HepG2 (cell line): ENCODE results near the gene LEAP2. TPM values are rescaled to one million over a fixed set of nuclear protein-coding genes. Genes with fewer than 3 reads are reported as not detected.

Experiments
- ATAC-seq: fragments of 200-7000 bp; cut with Tn5 transposase; 3 replicates; pipeline ENCODE4 v1.9.1; 2020; ENCODE audit warnings: mild to moderate bottlenecking, moderate library complexity
- BruUV-seq: library from RNA; stranded (reverse); fragments of 400-500 nt; replicated peaks from 2 replicates; lab custom pipeline; 2021; lab: Mats Ljungman, UMichigan
- CTCF ChIA-PET: fragments of 300-600 bp; formaldehyde crosslinking; extraction: SDS; loops from one replicate; lab custom pipeline; 2021; ENCODE audit warnings: low total read pairs, inconsistent platforms, low intra/inter-chr PET ratio; lab: Yijun Ruan, JAX
- POLR2A ChIA-PET: fragments of 350-600 bp; sonication (Branson Sonifier 250); formaldehyde crosslinking; loops from one replicate; lab custom pipeline; 2020; ENCODE audit warnings: antibody characterized with exemption, inconsistent platforms; lab: Yijun Ruan, JAX
- DNase-seq: peaks from one replicate; pipeline ENCODE4 v3.0.0-alpha.2; 2015; ENCODE audit warnings: low spot score
- FAIRE-seq: peaks from 3 replicates; lab custom pipeline; 2011; peaks lifted over from hg19 to GRCh38; lab: Jason Lieb, UNC
- H2AFZ ChIP-seq: one replicate; pipeline ENCODE4 v1.6.1; 2011; ENCODE audit warnings: low read length, inconsistent platforms
- H3K27ac ChIP-seq: fragments of 300-600 bp; 3 replicates; pipeline ENCODE4 v1.8.0; 2011; ENCODE audit warnings: mixed run types, mild to moderate bottlenecking, mixed read lengths, low read length, inconsistent platforms; ENCODE audit not compliant: insufficient read depth; ENCODE audit errors: extremely low read length
- H3K27me3 ChIP-seq, 2 experiments: fragments of 200-600 bp in 1 of 2; 2 replicates in 1 of 2; 3 replicates in 1 of 2; pipeline versions ENCODE4 v1.6.0 to v1.8.0; 2011; ENCODE audit warnings: low read length in 2 of 2, mild to moderate bottlenecking in 2 of 2, moderate library complexity in 2 of 2, inconsistent platforms in 1 of 2; ENCODE audit not compliant: insufficient read depth in 2 of 2, control insufficient read depth in 1 of 2
- H3K36me3 ChIP-seq, 2 experiments: fragments of 200-600 bp in 1 of 2; replicated peaks in 1 of 2; 2 replicates in 1 of 2; 3 replicates in 1 of 2; pipeline versions ENCODE4 v1.5.1 to v1.8.0; 2011; ENCODE audit warnings: low read length in 2 of 2, inconsistent platforms in 1 of 2; ENCODE audit not compliant: insufficient read depth in 2 of 2, control insufficient read depth in 1 of 2
- H3K4me1 ChIP-seq: 2 replicates; pipeline ENCODE4 v1.5.1; 2012; ENCODE audit warnings: low read length, inconsistent platforms; ENCODE audit not compliant: insufficient read depth
- H3K4me2 ChIP-seq: 2 replicates; pipeline ENCODE4 v1.6.0; 2011; ENCODE audit warnings: low read depth, low read length, inconsistent platforms
- H3K4me3 ChIP-seq, 3 experiments: fragments of 200-600 bp in 1 of 3; sonication (generic), shearing (Covaris generic) in 1 of 3; replicated peaks in 1 of 3; 2 replicates each; pipeline ENCODE4 v1.5.1; 2011 to 2016; ENCODE audit warnings: low read length in 3 of 3, inconsistent platforms in 2 of 3, low read depth in 2 of 3, mild to moderate bottlenecking in 2 of 3, control low read depth in 1 of 3, mixed read lengths in 1 of 3; ENCODE audit not compliant: insufficient read depth in 1 of 3
- H3K79me2 ChIP-seq: one replicate; pipeline ENCODE4 v1.6.1; 2011; ENCODE audit warnings: low read length, inconsistent platforms; ENCODE audit not compliant: insufficient read depth
- H3K9ac ChIP-seq: 2 replicates; pipeline ENCODE4 v1.6.0; 2011; ENCODE audit warnings: mild to moderate bottlenecking, low read depth, low read length, inconsistent platforms; ENCODE audit not compliant: insufficient read depth
- H3K9me3 ChIP-seq: 2 replicates; pipeline ENCODE4 v1.5.1; 2012; ENCODE audit warnings: mild to moderate bottlenecking, low read length
- H4K20me1 ChIP-seq: 2 replicates; pipeline ENCODE4 v1.6.0; 2011; ENCODE audit warnings: inconsistent platforms, mild to moderate bottlenecking, low read length, moderate library complexity; ENCODE audit not compliant: insufficient read depth
- ATF7-NPFF ChIP-seq: sonication (generic); formaldehyde crosslinking; IDR thresholded peaks from 2 replicates; pipeline ENCODE4 v1.8.1; 2023; ENCODE audit warnings: mild to moderate bottlenecking, low read depth, missing genetic modification reagents, moderate library complexity
- CBX2 ChIP-seq, 2 experiments: fragments of 200-600 bp in 1 of 2; sonication (generic); formaldehyde crosslinking in 1 of 2; IDR thresholded peaks; 2 replicates each; pipeline versions ENCODE4 v1.7.0 to v1.8.1; 2018 to 2022; ENCODE audit warnings: low read depth in 2 of 2, low read length in 1 of 2, mild to moderate bottlenecking in 1 of 2, missing genetic modification reagents in 1 of 2
- CENPT ChIP-seq: sonication (generic); formaldehyde crosslinking; IDR thresholded peaks from 2 replicates; pipeline ENCODE4 v1.8.0; 2022; ENCODE audit warnings: low read depth, mild to moderate bottlenecking, moderate library complexity, missing genetic modification reagents
- HCFC1 ChIP-seq: fragments of 150-350 bp; IDR thresholded peaks from 2 replicates; pipeline ENCODE4 v1.6.1; 2014; ENCODE audit warnings: low read depth, low read length
- KAT2B ChIP-seq: fragments of 150-350 bp; IDR thresholded peaks from 2 replicates; pipeline ENCODE4 v1.6.1; 2014; ENCODE audit warnings: low read depth, low read length, borderline replicate concordance
- NFATC3 ChIP-seq: sonication (generic); formaldehyde crosslinking; IDR thresholded peaks from 2 replicates; pipeline ENCODE4 v1.5.1; 2020; ENCODE audit warnings: mild to moderate bottlenecking, missing genetic modification reagents
- STAT5B ChIP-seq: sonication (generic); formaldehyde crosslinking; IDR thresholded peaks from 2 replicates; pipeline ENCODE4 v1.4.0; 2020; ENCODE audit warnings: missing genetic modification reagents
- THAP11 ChIP-seq: IDR thresholded peaks from 2 replicates; pipeline ENCODE4 v1.6.1; 2016; ENCODE audit warnings: missing biosample characterization, missing genetic modification reagents
- ZKSCAN5 ChIP-seq: sonication (generic); formaldehyde crosslinking; IDR thresholded peaks from 2 replicates; pipeline ENCODE4 v1.5.1; 2020; ENCODE audit warnings: mild to moderate bottlenecking, missing genetic modification reagents
- ZKSCAN8 ChIP-seq: IDR thresholded peaks from 2 replicates; pipeline ENCODE4 v1.6.1; 2016; ENCODE audit warnings: borderline replicate concordance, missing genetic modification reagents, missing compliant biosample characterization
- ZNF10 ChIP-seq: sonication (generic); formaldehyde crosslinking; IDR thresholded peaks from 2 replicates; pipeline ENCODE4 v1.4.0; 2020; ENCODE audit warnings: mild to moderate bottlenecking, low read depth, missing genetic modification reagents, borderline replicate concordance
- ZNF629 ChIP-seq: sonication (generic); formaldehyde crosslinking; conservative IDR thresholded peaks from 2 replicates; pipeline ENCODE4 v1.5.0; 2020; ENCODE audit warnings: missing genetic modification reagents
- WGBS: methylation state at CpG from one replicate; pipeline ENCODE4 v1.1.6; 2017; ENCODE audit warnings: low lambda C conversion rate; 5-methylcytosine and 5-hydroxymethylcytosine counted together
- in situ Hi-C: cut with HindIII; loops from 2 replicates; pipeline ENCODE4 v1.10.0; 2017; ENCODE audit warnings: low pct_unique_long_range_greater_than_20kb; ENCODE audit not compliant: extremely low pct_ligation_motif_present
- intact Hi-C: fragments of 100-400 bp; cut with micrococcal nuclease; formaldehyde crosslinking; loops from one replicate; pipeline ENCODE4 v1.10.0; 2022; ENCODE audit not compliant: unreplicated experiment
- polyA plus RNA-seq, 8 experiments: library from polyadenylated mRNA; depleted of rRNA in 3 of 8; stranded (reverse) in 7 of 8; unstranded in 1 of 8; fragments of >200 nt; fragmentation: Illumina TruSeq in 4 of 8; extraction: Trizol in 4 of 8; gene quantifications; 2 replicates each; pipeline versions ENCODE4 v1.2.1 to v1.2.3, GENCODE V29; 2011 to 2016; ENCODE audit warnings: low read depth in 4 of 8, missing spikeins in 1 of 8, mixed read lengths in 1 of 8; ENCODE audit not compliant: insufficient read depth in 1 of 8
- total RNA-seq, 5 experiments: library from RNA; depleted of rRNA; stranded (reverse); fragments of >200 nt; fragmentation: Illumina TruSeq; extraction: Trizol; gene quantifications; 2 replicates each; pipeline ENCODE4 v1.2.3, GENCODE V29; 2016; ENCODE audit warnings: low read depth in 1 of 5
- TF ChIP-seq, protein P1 (sequence below): IDR thresholded peaks from 2 replicates; pipeline ENCODE4 v1.6.1; 2018; ENCODE audit warnings: missing genetic modification reagents, mild to moderate bottlenecking, missing compliant biosample characterization
- TF ChIP-seq, protein P2 (sequence below): conservative IDR thresholded peaks from 2 replicates; pipeline ENCODE4 v1.6.1; 2018; ENCODE audit warnings: missing genetic modification reagents

LEAP2 gene
- total and polyA plus RNA-seq, 2 of the 13 experiments (the other 11 are each of a cell fraction or from before 2014, with no cell fraction given) = 23.9 to 51.9 TPM

DNA sequence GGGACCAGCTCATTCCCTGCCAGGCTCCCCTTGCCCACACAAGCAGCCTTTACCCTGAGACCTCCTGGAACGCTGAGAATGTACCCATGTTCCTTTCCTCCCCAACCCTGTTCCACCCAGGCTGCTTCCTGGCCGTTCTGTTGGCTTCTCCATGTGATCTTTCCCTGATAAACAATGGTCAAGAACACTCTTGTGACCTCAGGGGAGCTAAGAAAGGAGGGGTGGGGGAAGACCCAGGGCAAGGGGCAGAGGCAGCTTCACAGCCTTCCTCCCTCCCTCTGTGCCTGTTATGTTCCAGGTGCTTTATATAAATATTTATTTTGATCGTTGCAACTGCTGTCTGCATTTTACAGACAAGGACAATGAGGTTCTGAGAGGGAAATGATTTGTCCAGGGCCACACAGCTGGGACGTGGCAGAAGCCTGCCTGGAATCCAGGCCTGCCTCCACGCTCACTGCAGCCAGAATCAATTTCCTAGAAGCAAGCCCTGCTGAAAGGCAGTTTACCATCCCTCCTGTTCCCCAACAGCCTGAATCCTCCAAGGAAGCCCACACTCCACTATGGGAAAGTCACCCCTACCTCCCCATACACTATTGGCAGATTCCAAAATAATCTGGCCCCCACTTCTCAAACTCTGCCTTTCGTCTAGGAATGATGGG, 46.9 kb upstream of the LEAP2 start:
- Histone ChIP-seq H3K27ac (no peak overlapping the region), H3K27me3 (no peaks in the 10 kb centered on the region), H3K9me3 (no peaks in the 10 kb centered on the region), H3K4me3 (no peak overlapping the region), H2AFZ (no peak overlapping the region), H3K79me2 (peaks cover 37% of the 10 kb centered on the region), H3K4me2 (no peak overlapping the region), H3K36me3 (peaks cover 7 to 30% of the 10 kb centered on the region in 2 experiments; a peak in 4 of 5 replicates), H4K20me1 (no peaks in the 10 kb centered on the region), H3K4me1 (peaks cover 48% of the 10 kb centered on the region), H3K9ac (peak overlapping the region; percentile 3; the same call in 1 of the 2 replicates)
- DNase-seq = no peak
- in situ Hi-C loops (no loop called here), intact Hi-C loops (no loop called here)
- TF ChIP-seq, protein P1, sequence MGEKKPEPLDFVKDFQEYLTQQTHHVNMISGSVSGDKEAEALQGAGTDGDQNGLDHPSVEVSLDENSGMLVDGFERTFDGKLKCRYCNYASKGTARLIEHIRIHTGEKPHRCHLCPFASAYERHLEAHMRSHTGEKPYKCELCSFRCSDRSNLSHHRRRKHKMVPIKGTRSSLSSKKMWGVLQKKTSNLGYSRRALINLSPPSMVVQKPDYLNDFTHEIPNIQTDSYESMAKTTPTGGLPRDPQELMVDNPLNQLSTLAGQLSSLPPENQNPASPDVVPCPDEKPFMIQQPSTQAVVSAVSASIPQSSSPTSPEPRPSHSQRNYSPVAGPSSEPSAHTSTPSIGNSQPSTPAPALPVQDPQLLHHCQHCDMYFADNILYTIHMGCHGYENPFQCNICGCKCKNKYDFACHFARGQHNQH (CRISPR knock-in tag) = no peak
- no peak for TF ChIP-seq STAT5B
- TF ChIP-seq HCFC1 = no peak
- TF ChIP-seq NFATC3 (CRISPR knock-in tag) = no peak
- no peak for TF ChIP-seq CBX2 (IDR thresholded peaks at IDR 0.05; ENCODE audit: low read depth, low read length)
- no peak for TF ChIP-seq CBX2 (CRISPR knock-in tag; IDR thresholded peaks at IDR 0.05; ENCODE audit: low read depth)
- no peak for TF ChIP-seq ZNF10 (CRISPR knock-in tag)
- TF ChIP-seq ZKSCAN8 (CRISPR knock-in tag) = no peak
- TF ChIP-seq ATF7-NPFF = no peak
- TF ChIP-seq CENPT (CRISPR knock-in tag) = no peak
- TF ChIP-seq ZNF629 = no peak
- no peak for TF ChIP-seq THAP11 (CRISPR knock-in tag)
- TF ChIP-seq, protein P2, sequence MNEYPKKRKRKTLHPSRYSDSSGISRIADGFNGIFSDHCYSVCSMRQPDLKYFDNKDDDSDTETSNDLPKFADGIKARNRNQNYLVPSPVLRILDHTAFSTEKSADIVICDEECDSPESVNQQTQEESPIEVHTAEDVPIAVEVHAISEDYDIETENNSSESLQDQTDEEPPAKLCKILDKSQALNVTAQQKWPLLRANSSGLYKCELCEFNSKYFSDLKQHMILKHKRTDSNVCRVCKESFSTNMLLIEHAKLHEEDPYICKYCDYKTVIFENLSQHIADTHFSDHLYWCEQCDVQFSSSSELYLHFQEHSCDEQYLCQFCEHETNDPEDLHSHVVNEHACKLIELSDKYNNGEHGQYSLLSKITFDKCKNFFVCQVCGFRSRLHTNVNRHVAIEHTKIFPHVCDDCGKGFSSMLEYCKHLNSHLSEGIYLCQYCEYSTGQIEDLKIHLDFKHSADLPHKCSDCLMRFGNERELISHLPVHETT = no peak
- no peak for TF ChIP-seq KAT2B
- no peak for TF ChIP-seq ZKSCAN5
- no TSS peak for BruUV-seq
- ATAC-seq = no peak
- WGBS = 70% methylated on average over 6 of the region's 6 CpGs
- CTCF ChIA-PET = no interaction called here
- FAIRE-seq = no peak
- POLR2A ChIA-PET = interaction anchor here (1.2 to 5.6 kb wide), 3 partner anchors 17 to 57 kb away, joined by 3 to 55 read pairs (median 26); partner anchors contain the start of gene LEAP2
